GM19328 (cell line): ENCODE data around the gene PRRT1.

ENCODE experiments used
- ATAC-seq: cut with Tn5 transposase; IDR thresholded peaks from one replicate; pipeline ENCODE4 v1.9.1; 2021; ENCODE audit warnings: mild to moderate bottlenecking, moderate library complexity; ENCODE audit not compliant: unreplicated experiment

Gene PRRT1

DNA sequence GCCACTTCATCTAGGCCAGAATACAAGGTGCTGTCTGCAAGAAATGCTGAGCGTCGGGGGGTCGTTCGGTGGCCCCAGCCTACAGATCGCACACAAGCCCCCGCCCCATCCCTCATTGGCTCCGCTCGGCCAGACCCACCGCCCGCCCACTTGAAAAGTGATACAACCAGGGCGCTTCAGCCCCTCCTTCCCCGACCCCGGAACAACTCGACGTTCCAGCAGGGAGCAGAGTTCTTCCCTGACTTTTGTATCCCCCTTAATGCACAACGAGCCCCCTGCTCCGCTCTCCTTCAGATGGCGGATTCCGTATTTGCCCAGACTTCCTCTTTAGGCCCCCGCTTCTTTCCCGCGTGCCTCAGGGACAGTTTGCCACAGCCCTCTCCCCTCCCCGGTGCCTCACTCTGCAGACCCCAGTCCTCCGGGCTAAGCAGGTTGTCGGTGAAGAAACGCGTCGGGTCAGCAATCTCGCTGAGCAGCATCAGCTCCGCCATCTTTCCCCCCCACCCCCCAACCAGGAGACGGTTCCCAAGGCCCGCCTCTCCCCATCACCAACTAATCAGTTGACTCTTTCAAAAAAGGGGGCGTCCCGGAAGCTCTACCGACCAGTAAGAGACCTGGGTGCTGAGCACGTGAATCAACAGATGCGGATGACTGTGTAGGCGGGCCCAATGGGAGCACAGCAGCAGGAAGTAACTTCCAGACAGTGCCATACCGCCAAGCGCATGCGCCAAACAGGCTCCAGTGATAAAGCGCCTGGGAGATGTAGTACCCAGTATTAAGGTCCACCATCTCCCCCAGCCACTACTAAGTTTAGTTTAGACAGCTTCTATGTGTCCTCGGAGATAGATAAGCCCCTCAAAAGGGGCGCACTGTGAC, 23.8 kb downstream of the PRRT1 start, which contains the start of gene ATF6B:
Gene ATF6B, minus strand, starts transcription at position 530 of the 876 bp plus-strand sequence. Its CDS starts 39 bp downstream, at position 491.
- peak; percentile 80 for ATAC-seq

DNA sequence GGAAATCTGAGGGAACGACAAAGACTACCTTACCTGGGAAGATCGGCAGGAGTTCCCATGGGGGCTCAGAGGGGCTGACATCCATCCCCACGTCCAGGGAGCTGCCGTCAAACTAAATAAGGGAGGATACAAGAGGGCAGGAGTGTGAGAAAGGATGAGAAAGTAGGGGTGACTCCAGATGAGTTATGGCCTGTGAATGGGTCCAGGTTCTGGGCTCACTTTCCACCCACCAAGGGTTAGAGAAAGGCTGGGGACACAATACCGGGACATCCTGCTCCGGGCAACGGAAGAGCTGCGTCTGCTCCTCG, 24.4 kb downstream of the PRRT1 start:
- no peak for ATAC-seq

DNA sequence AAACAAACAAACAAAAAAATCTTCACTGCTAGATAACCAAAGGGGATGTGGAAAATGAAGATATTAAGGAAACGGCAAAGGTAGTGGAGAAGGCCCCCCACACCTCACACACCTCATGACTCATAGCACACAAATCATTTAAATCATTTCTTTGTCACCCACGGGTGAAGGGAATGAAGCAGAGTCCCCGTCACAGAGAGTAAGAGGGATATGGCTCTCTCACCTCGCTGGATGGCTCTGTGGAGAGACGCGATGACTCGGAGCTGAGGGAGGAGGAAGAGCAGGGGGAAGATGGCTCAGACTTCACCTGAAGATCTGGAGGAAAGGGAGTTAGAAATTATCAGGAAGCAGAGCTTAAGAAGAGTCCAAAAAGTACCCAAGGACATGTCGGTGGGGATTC, 24.9 kb downstream of the PRRT1 start:
- no peak for ATAC-seq

DNA sequence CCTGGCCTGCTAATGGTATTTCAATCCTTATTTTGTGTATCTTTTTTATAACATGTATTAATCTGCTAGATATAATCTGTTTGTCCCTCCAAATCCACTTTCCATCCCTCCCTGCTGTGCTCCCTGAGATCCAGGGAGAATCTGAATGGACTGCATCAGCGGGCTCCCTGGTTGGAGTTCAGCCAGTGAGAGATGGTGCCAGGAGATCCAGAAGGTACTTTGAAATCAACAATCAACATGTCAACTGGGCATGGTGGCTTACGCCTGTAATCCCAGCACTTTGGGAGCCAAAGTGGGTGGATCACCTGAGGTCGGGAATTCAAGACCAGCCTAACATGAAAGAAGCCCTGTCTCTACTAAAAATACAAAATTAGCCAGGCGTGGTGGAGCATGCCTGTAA, 28.1 kb downstream of the PRRT1 start:
- ATAC-seq = no peak

DNA sequence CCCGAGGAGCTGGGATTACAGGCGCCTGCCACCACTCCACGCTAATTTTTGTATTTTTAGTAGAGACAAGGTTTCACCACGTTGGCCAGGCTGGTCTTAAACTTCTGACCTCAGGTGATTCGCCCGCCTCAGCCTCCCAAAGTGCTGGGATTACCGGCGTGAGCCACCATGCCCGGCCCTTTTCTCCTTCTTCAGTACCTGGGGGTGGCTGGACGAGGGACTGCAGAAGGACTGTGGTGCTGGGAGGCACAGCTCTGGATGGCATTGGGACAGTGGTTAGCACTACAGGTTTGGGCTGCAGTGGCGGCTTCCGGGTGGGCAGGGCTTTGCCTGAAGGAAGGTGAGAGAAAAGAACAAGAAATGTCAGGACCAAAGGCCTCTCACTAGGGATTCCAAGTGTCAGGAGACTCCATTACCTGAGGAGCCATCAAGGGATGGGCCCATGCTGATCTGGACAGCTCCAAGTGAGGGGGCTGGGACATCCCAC, 31.1 kb downstream of the PRRT1 start:
- no peak for ATAC-seq

DNA sequence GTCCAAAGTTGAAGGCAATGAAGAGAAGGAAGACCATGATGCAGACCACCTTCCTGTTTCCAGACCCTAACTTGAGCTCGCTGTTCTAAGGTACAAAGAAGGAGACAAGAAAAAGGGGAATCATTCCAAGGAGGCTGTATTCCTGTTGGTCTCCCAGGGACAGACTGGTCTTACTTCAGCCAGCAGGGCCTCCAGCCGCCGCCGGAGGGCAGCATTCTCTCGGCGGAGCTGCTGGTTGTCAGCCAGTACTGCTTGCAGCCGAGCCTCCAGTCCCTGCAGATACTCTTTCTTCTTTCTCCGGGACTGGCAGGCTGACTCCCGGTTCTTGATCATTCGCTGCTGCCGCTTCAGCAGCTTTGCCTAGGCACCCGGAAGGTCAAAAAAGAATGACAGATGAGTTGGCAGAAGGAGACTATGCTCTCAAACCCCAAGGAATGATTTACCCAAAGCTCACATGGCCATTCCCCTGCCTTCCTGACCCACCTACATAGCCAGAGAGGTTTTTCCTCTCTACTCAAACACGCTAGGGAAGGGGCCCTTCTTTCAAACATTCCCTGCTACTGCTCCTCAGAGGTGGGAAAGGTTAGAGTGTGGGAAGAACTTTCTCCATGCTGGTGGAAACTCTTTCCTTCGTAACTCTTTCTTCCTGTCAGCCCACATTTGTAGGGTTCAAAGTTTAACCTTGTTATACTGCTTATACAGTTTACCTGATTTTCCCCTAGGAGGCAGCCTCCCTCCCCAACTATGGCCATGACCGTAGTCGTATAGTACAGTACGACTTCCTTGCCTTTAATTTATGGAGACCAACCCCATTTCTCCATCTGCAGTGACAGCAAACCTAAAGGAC, 32.7 kb downstream of the PRRT1 start:
- ATAC-seq = no peak

GRCh38 chr6:32117461-32117860, 34.3 kb downstream of the PRRT1 start:
- ATAC-seq = no peak

DNA sequence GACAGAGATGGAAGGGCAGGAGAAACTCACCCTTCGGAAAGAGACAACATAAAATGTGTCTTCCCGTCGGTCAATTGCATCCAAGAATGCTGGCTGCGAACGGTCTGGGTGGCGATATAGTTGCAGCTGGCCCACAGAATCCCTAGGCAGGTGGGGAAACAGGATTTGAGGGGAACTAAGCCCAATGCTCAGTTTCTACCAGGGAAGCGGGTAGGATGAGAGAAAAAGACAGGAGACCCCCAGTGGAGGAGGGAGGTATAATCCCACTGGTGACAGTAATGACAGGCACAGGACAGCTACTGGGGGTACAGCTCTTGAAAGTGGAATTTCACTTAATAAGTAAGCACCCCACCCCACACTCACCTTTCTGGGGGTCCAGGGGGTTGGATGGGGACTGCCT, 35.1 kb downstream of the PRRT1 start:
- no peak for ATAC-seq

DNA sequence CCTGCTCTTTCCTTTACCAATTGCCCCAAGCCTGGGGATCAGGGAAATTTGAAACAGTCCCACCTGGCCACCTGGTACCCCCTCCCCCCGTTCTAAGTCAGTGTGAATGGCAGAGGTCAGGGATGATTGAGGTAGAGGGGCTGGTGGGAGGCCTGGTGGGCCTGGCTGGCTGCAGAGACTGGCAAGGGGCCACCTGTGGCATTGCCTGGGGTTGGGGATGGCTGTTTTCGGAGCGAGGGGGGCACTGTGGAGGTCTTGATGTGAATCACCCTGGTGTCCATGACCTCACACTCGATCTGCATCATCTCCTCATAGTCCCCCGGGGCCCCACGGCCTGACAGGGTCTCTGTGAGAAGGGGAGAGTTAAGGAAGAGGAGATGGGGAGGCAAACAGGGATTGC, 36.1 kb downstream of the PRRT1 start:
- no peak for ATAC-seq

DNA sequence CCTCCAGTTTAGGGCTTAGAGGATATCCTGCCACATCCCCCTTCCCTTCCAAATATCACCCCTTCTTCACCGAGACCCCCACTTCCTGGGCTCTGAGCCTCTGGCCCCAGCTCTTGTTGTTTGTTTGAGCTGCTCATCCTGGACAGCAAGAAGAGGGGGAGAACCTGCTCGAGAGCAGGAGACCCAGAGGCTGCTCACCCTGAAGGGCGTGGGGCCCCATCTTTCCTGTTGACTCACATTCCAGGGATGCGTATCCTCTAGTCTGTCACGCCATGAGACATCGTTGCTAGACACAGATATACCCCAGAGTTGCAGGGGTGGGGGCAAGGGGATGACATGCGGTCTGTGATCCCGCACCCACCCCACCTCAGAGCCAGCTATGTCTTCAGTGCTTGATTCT, 36.9 kb downstream of the PRRT1 start:
- no peak for ATAC-seq

DNA sequence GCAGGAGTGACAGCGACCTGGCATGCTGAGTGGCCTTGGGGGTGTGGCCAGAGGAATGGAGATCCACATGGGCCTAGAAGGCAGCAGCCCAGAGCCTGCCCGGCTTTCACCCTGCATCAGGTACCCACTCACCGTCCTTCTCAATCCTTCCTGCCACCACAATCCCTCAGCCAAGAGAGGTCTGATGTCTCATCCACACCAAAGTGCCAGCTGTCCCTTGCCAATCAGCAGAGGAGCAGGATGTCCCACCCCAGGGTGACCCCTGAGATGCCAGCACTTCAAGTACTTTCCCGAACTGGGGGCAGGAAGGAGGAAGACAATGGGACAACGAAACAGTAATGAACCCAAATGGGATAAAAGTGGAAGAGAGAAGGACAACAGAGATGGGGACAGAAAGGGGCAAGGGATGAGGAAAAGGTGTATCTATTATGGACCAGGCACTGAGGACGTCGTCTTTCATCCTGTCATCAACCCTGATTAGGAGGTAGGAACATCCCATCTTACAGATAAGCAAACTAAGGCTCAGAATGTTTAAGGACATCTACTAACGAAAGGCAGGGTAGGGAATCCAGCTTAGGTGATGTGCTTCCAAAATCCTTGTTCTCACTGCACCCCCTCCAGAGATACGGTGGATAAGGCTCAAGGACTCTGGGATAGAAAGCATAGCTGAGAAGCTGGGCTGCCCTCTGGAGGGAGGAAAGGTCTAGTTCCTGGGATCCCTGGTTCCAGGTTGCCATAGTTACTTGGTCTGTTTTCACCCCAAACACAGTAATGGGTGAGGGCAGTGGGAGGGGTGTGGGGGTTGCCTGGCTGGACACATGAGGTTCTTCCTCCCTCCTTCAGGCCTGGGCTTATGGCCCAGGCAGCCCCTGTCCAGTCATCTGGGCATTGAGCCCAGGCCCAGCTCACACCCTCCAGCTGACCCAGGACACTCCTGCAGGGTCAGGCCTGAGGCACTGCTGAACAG, 38.1 kb downstream of the PRRT1 start:
- ATAC-seq = no peak

GRCh38 chr6:32112431-32112980, 39.2 kb downstream of the PRRT1 start:
- no peak for ATAC-seq

GRCh38 chr6:32111424-32112066, 40.2 kb downstream of the PRRT1 start:
- ATAC-seq = no peak

DNA sequence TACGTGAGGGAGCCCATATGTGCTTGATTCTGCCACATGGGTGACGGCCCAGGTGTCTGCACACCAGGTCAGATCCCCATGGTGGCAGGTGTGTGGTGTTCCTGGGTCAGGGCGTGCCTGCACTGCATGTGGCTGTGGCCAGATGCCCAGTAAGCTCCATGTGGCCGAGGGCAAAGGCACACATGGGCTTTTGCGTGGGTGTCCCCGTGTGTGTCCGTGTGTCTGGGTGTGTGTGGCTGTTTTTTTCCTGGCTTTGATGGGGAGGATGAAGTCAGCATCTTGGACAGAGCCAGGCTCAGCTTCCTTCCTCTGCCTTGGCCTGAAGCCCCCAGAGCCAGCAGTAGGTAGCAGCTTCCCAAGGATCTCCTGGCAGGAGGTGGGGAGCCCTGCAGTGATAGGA, 41.1 kb downstream of the PRRT1 start:
- no peak for ATAC-seq

- no peak for ATAC-seq
Observed at GRCh38 chr6:32109765-32110160, 42.0 kb downstream of the PRRT1 start.

GRCh38 chr6:32109114-32109764, 42.5 kb downstream of the PRRT1 start, which contains the start of gene TNXB:
Gene TNXB, minus strand, starts transcription at chr6:32109338. Its CDS starts 11,140 bp downstream, at chr6:32098198.
- no peak for ATAC-seq

- ATAC-seq = no peak
Observed at GRCh38 chr6:32108727-32109113, 43.0 kb downstream of the PRRT1 start.

DNA sequence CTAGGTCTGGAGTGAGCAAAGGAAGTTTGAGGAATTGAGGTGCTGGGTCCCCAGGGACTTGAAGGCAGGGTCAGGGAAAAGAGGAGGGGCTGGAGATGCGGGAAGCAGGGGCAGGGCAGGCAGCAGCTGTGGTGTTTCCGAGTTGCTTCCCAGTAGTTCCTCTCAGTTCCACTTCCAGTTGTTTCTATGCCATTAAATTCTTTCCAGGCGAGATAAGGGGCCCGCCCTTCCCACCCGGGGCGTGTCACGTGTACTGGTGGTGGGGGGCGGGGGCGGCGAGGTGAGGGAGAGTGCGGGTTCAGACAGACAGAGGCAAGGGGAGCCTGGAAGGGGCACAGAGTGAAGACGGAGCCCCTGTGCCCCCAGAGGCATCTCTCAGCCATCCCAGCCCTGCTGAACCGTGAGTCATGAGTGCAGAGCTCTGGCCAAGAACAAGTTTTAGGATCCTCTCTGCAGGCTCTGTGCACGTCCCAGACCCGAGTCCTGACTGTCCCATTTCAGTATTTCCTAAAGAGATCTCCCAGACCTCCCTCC, 43.6 kb downstream of the PRRT1 start:
- ATAC-seq = no peak

DNA sequence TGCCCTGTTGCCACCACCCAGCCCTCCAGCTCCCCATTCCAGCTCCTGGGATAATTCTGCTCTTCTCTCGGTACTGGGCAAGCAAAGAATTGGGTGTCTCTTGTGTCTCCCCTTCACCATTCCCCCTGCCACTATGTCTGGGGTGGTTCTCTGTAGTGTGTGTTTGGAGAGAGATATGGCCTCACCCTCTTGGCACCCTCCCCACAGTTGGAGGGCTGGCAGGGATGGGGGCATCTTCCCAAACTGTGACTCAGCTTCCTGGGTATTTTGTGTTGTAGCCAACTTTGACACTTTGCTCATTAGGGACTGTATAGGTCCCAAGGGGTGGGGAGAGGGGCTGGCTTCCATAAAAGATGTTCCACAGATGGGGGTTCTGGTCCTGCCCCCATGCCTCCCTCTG, 44.3 kb downstream of the PRRT1 start:
- ATAC-seq = no peak
